ENCODE measurements around the gene CHTF8.

The CHTF8 gene

DNA sequence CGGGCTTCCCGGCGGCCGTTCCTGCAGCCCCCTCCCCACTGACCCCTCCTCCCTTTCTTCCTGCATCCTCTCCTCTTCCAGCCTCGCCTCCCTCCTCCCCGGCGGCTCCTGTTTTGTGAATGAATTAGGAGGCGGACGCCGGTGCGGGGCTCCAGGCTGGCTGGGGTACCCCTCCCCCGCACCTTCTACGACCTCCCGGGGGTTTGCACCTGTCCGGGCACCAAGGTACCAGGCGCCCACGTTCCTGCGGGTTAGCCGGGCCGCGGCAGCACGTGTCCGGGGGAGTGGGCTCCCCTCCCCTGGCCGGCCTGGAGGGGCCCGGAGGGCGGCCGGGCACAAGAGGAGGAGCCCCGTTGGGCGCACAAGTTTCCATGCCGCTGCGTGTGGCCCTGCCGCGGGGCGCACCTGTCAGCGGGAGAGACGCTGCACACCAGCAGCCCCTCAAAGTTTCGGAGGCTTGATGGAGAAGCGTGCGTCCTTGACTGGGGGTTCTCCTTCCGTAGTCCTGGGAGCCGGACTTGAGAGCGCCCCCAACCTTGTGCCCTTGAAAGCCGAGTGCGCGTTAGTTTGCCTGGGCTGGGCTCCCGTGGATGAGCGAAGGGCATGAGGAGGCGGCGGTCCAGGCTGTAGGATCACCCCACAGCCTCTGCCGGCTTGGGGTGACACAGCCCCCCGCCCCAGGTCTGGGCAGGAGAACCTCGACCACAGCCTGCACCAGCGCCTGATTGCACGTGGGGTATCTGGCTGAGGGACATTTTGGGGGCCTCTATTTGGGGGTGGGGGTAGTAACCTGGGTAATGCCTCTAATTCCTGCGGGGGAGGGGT, 25.7 kb downstream of the CHTF8 start:
- TF ChIP-seq, protein P1, sequence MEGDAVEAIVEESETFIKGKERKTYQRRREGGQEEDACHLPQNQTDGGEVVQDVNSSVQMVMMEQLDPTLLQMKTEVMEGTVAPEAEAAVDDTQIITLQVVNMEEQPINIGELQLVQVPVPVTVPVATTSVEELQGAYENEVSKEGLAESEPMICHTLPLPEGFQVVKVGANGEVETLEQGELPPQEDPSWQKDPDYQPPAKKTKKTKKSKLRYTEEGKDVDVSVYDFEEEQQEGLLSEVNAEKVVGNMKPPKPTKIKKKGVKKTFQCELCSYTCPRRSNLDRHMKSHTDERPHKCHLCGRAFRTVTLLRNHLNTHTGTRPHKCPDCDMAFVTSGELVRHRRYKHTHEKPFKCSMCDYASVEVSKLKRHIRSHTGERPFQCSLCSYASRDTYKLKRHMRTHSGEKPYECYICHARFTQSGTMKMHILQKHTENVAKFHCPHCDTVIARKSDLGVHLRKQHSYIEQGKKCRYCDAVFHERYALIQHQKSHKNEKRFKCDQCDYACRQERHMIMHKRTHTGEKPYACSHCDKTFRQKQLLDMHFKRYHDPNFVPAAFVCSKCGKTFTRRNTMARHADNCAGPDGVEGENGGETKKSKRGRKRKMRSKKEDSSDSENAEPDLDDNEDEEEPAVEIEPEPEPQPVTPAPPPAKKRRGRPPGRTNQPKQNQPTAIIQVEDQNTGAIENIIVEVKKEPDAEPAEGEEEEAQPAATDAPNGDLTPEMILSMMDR (IDR thresholded peaks at IDR 0.05): no peak
- TF ChIP-seq ZFX (IDR thresholded peaks at IDR 0.05; ENCODE audit: borderline replicate concordance): no peak
- H3K27ac ChIP-seq: peak overlapping the region; percentile 46

GRCh38 chr16:69105501-69106361, 26.7 kb downstream of the CHTF8 start, which contains the start of gene HAS3:
Gene HAS3 (plus strand): TSS chr16:69105653. CDS start chr16:69109396, 3,743 bp downstream.
- no peak for TF ChIP-seq ZFX (IDR thresholded peaks at IDR 0.05; ENCODE audit: borderline replicate concordance)
- TF ChIP-seq, protein P1 (IDR thresholded peaks at IDR 0.05): peak; percentile 61
- peak within 1 kb of the TSS; percentile 46 for H3K27ac ChIP-seq

DNA sequence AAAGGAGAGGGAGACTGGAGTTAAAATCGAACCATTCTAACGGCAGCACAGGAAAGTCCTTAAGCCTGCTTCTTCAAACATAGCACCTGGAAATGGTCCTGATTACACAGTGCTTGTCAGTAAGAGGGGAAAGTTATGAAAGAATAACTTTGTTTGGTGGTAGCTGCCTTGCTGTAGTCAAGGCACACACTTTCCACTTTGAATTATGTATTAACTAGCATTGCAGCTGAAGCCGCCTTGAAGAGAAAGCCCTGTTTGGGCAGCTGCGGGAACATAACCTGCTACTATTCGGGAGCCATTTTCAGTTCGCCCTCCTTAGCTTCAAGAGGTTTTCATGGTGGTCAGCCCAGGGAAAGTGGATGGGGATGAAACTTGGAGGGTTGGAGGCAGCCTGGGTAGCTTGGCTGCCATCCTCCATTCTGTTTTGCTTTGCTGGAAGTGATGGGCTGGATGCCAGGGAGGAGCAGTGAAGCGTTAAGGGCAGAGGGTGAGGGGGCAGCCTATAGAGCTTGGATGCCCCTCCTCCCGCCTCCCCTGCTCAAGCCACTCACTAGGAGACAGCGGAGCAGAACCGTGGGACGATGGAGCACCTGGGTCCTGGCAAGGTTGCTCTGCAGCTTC, 32.2 kb downstream of the CHTF8 start:
- TF ChIP-seq, protein P1 (IDR thresholded peaks at IDR 0.05): no peak
- TF ChIP-seq ZFX (IDR thresholded peaks at IDR 0.05; ENCODE audit: borderline replicate concordance): no peak
- H3K27ac ChIP-seq: no peak overlapping the region

DNA sequence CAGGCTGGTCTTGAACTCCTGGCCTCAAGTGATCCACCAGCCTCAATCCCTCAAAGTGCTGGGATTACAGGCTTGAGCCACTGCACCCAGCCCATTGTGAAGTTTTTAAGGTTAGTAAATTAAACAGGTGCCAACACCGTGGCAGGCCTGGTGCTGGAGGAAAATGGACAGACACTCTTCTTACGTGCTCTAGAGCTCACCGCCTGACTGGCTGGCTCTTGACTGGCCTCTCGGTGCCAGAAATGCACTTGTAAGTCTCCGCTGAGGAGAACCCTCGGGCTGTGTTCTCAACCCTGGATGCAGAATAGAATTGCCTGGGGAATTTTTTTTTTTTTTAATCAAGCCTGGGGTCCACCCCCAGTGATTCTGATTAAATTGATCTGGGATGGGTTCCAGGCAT, 37.2 kb downstream of the CHTF8 start:
- H3K27ac ChIP-seq: no peak overlapping the region
- no peak for TF ChIP-seq ZFX (IDR thresholded peaks at IDR 0.05; ENCODE audit: borderline replicate concordance)
- TF ChIP-seq, protein P1 (IDR thresholded peaks at IDR 0.05): no peak

DNA sequence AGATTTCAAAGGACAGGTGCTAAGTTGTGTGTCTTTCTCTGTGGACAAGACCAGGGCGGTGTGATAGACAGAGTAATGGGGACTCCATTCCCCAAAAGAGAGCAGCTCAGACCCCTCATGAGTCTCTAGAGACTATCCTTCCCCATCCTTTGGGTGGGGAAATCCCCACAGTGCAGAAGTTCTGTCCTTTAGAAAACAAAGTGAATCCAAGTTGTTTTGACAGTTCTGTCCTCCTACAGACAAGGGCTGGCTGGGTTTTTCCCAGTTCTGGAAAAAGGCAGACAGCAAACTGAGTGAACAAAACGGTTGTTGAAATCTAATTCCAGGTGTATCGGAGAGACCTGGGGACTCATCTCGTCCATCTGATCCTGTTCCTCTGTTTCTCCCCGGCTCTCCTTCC, 37.9 kb downstream of the CHTF8 start:
- TF ChIP-seq ZFX (IDR thresholded peaks at IDR 0.05; ENCODE audit: borderline replicate concordance): no peak
- TF ChIP-seq, protein P1 (IDR thresholded peaks at IDR 0.05): no peak
- no peak overlapping the region for H3K27ac ChIP-seq

DNA sequence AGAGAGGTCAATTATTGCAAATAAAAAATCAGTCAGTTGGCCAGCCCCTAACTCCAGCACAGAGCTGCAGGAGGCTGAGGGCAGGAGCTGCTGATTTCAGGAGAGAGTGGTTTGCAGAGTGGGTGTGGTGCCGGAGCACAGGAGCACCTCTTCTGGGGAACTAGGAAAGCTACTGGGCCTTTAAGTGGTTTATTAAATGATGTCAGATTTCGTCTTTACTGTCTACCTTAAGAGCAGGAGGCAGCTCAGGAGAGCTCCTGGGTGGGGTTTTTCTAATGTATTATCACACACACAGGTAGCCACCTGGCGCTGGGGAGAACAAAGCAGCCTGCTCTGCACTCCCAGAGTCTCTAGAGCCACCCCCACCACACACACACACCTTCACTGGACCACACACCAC, 38.4 kb downstream of the CHTF8 start:
- H3K27ac ChIP-seq: no peak overlapping the region
- TF ChIP-seq ZFX (IDR thresholded peaks at IDR 0.05; ENCODE audit: borderline replicate concordance): no peak
- TF ChIP-seq, protein P1 (IDR thresholded peaks at IDR 0.05): no peak

Data from 22Rv1 (cell line).